ENCODE data around the gene C1QL1.

C1QL1 gene

DNA sequence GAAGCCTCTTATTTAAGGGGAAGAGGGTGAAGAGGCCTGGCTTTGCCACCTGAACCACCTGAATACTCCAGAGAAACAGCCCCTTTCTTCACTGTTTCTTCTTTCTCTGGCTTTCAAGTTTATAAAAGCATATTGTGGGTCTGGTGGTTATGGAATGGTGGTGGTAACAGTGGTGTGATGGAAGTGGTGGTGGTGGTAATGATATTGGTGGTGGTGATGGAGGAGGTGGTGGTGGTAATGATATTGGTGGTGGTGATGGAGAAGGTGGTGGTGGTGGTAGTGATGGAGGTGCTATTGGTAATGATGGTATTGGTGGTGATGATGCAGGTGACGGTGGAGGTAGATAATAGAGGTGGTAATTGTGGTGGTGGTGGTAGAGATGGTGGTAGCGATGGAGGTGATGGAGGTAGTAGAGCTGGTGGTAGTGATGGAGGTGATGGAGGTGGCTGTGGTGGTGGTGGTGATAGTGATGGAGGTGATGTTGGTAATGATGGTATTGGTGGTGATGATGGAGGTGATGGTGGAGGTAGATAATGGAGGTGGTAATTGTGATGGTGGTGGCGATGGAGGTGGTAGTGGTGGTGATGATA, 14.1 kb upstream of the C1QL1 start:
- in situ Hi-C loops (cut with MboI; ENCODE audit: low pct_unique_long_range_greater_than_20kb, low sequenced_read_pairs, unreplicated experiment) = no loop called here
- TF ChIP-seq, protein P1, sequence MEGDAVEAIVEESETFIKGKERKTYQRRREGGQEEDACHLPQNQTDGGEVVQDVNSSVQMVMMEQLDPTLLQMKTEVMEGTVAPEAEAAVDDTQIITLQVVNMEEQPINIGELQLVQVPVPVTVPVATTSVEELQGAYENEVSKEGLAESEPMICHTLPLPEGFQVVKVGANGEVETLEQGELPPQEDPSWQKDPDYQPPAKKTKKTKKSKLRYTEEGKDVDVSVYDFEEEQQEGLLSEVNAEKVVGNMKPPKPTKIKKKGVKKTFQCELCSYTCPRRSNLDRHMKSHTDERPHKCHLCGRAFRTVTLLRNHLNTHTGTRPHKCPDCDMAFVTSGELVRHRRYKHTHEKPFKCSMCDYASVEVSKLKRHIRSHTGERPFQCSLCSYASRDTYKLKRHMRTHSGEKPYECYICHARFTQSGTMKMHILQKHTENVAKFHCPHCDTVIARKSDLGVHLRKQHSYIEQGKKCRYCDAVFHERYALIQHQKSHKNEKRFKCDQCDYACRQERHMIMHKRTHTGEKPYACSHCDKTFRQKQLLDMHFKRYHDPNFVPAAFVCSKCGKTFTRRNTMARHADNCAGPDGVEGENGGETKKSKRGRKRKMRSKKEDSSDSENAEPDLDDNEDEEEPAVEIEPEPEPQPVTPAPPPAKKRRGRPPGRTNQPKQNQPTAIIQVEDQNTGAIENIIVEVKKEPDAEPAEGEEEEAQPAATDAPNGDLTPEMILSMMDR (IDR thresholded peaks at IDR 0.05; ENCODE audit: extremely low read depth, insufficient read depth, missing control alignments) = no peak
- DNase-seq (ENCODE audit: low spot score) = no peak

DNA sequence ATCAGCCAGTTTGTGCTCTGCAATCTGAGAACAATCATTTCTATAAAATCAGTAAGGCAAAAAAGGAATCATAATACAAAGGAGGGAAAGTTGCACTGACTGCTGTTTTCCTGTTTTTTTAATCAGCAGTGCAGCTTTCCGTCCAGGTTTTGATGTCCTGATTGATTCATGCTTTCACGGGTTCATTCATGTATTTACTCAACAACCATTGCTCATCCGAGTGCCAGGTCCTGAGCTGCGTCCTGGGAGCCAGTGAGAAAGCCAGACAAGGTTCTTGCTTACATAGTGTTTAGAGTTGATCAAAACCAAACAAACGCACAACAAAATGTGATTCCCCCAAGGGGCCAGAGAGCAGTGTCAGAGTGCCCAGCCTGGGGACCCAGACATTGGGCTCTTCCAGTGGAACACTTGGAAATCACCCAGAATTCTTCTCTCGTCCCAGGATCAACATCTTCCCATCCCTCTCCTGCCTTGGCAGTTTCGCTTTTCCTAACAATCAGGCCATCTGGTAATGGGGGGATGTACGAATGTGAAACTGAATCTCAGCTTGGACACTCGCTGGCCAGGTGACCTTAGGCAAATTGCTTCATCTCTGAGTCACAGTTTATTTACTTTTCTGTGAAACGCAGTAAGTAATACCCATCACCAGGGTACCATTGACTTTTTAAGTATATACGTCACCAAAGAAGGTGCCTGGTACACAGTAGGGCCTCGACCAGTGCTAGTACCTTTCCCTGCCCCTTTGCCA, 13.3 kb upstream of the C1QL1 start:
- in situ Hi-C loops (cut with MboI; ENCODE audit: low pct_unique_long_range_greater_than_20kb, low sequenced_read_pairs, unreplicated experiment) = no loop called here
- TF ChIP-seq, protein P1 (IDR thresholded peaks at IDR 0.05; ENCODE audit: extremely low read depth, insufficient read depth, missing control alignments) = no peak
- DNase-seq (ENCODE audit: low spot score) = no peak

DNA sequence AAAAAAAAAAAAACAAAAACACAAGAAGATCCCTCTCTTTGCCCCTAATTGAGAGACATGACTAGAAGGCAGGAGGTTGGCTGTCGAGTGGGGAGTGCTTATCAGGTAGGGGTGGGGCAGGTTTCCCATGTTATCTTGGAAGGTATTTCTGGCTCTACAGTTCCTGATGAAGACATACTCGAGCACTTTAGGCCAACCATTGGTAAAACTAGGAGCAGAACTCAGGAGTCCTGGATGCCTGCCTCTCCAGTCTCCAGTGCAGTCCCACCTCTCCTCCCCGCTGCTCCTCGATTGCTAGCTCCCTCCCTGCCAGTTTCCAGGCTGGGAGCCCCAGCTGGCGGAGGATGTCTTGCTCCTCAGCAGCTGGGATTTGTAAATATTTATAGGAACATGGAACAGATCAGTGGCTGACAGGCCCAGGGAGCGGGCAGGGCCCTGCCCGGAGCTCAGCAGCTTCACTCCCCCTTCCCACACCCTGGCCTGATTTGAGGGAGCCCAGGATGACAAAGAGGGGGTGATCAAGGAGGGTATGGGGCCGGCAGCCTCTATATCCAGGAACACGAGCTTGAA, 11.4 kb upstream of the C1QL1 start:
- DNase-seq (ENCODE audit: low spot score) = no peak
- TF ChIP-seq, protein P1 (IDR thresholded peaks at IDR 0.05; ENCODE audit: extremely low read depth, insufficient read depth, missing control alignments) = no peak
- in situ Hi-C loops (cut with MboI; ENCODE audit: low pct_unique_long_range_greater_than_20kb, low sequenced_read_pairs, unreplicated experiment) = no loop called here

DNA sequence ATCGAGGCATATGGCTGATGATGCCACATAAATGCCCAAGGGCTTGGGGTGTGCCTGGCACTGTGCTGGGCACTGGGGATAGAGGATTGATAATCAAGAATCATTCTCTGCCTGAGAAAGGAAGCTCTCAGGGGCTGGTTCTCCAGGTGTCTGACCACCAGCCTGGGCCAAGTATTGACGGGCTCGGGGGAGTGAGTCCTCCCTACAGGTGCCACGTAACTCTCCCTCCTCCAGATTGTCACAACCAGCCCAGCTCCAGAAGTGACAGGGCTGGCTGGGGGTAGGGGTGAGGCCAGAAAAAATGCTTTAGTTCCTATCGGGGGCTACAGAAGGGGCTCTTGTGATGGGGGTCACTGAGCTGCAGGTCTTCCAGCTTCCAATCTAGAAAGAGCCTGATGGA, 10.7 kb upstream of the C1QL1 start:
- in situ Hi-C loops (cut with MboI; ENCODE audit: low pct_unique_long_range_greater_than_20kb, low sequenced_read_pairs, unreplicated experiment) = no loop called here
- TF ChIP-seq, protein P1 (IDR thresholded peaks at IDR 0.05; ENCODE audit: extremely low read depth, insufficient read depth, missing control alignments) = no peak
- no peak for DNase-seq (ENCODE audit: low spot score)

DNA sequence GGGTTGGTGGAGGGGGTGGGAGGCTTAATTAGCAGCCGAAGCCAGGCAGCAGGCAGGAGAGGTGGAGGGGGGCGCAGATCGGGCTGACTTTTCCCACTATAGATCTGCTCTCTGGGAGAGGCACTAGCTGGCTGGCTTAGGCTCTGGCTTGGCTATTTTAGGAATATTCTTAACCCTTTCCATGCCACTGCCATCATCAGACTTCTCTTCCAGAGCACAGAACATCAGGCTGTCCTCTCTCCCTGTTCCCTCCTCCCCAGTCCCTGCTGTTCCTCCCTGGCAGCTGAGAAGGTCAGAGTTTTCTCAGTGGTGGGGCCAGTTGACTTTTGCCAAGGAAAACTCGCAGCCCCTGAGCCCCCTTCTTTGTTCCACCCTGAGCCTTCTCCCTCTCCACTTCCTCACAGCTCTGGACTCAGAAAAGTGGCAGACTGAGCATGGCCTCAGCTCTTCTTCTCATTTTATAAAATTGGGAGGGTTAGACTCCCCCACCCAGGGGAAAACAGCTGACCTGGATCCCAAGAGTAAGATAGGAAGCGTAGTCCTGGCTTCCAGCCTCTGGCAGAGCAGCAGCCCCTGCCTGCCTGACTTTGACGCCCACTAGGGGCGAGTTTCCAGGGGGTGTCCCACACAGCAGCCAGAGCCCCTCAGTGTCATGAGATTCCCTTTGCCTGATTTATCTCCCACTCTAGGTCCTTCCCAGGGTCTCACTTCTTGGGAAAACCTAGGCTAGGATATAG, 9.9 kb upstream of the C1QL1 start:
- TF ChIP-seq, protein P1 (IDR thresholded peaks at IDR 0.05; ENCODE audit: extremely low read depth, insufficient read depth, missing control alignments) = no peak
- in situ Hi-C loops (cut with MboI; ENCODE audit: low pct_unique_long_range_greater_than_20kb, low sequenced_read_pairs, unreplicated experiment) = no loop called here
- DNase-seq (ENCODE audit: low spot score) = no peak

DNA sequence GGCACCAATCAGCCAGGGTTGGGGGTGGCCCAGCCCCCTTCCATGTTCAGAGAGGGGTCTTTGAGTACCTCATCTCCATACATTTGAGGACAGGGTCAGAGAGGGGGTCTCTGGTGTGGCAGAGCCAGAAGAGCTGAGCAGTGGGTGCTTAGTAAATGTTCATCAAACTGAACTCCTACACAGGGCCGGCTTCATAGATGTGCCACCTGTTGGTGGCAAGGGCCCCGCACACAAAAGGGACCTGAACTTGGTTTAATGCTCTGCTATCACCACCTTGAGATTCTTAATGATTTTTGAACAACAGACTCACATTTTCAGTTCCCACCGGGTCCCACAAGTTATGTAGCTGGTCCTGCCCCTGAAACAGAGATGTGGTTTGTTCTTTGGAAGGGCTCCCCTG, 9.0 kb upstream of the C1QL1 start:
- in situ Hi-C loops (cut with MboI; ENCODE audit: low pct_unique_long_range_greater_than_20kb, low sequenced_read_pairs, unreplicated experiment) = no loop called here
- TF ChIP-seq, protein P1 (IDR thresholded peaks at IDR 0.05; ENCODE audit: extremely low read depth, insufficient read depth, missing control alignments) = no peak
- DNase-seq (ENCODE audit: low spot score) = no peak

Measured in GM13977 (cell line).